Measurements from ENCODE around the gene TRDN. TPM values are rescaled to one million over a fixed set of nuclear protein-coding genes. Genes with fewer than 3 reads are reported as not detected.

The TRDN gene
- total RNA-seq, 1 donor from 2014 or later, result not detected

- no peaks in the 10 kb centered on the region for H3K36me3 ChIP-seq (ENCODE audit: control insufficient read depth, insufficient read depth, low read length)
- no peaks in the 10 kb centered on the region for H3K27me3 ChIP-seq (ENCODE audit: control insufficient read depth, insufficient read depth, low read length)
- no peak for TF ChIP-seq CTCF (IDR thresholded peaks at IDR 0.05; ENCODE audit: insufficient read depth, low read length, severe bottlenecking)
- DNase-seq (ENCODE audit: low read depth) (no peak), FAIRE-seq (no peak)
- H3K4me3 ChIP-seq (ENCODE audit: low read depth, low read length), result no peak overlapping the region
Observed at GRCh38 chr6:123448306-123448884, 188.4 kb downstream of the TRDN start.

GRCh38 chr6:123447315-123447937 is 189.3 kb downstream of the TRDN start:
- DNase-seq (ENCODE audit: low read depth) (no peak), FAIRE-seq (no peak)
- H3K27me3 ChIP-seq (ENCODE audit: control insufficient read depth, insufficient read depth, low read length), result no peaks in the 10 kb centered on the region
- TF ChIP-seq CTCF (IDR thresholded peaks at IDR 0.05; ENCODE audit: insufficient read depth, low read length, severe bottlenecking), result no peak
- no peak overlapping the region for H3K4me3 ChIP-seq (ENCODE audit: low read depth, low read length)
- H3K36me3 ChIP-seq (ENCODE audit: control insufficient read depth, insufficient read depth, low read length), result no peaks in the 10 kb centered on the region

- FAIRE-seq (no peak), DNase-seq (ENCODE audit: low read depth) (no peak)
- no peaks in the 10 kb centered on the region for H3K27me3 ChIP-seq (ENCODE audit: control insufficient read depth, insufficient read depth, low read length)
- no peak overlapping the region for H3K4me3 ChIP-seq (ENCODE audit: low read depth, low read length)
- H3K36me3 ChIP-seq (ENCODE audit: control insufficient read depth, insufficient read depth, low read length), result no peaks in the 10 kb centered on the region
- TF ChIP-seq CTCF (IDR thresholded peaks at IDR 0.05; ENCODE audit: insufficient read depth, low read length, severe bottlenecking), result no peak
Observed at GRCh38 chr6:123439371-123439770, 197.4 kb downstream of the TRDN start.

- Histone ChIP-seq H3K4me3 (ENCODE audit: low read depth, low read length) (no peak overlapping the region), H3K36me3 (ENCODE audit: control insufficient read depth, insufficient read depth, low read length) (no peaks in the 10 kb centered on the region), H3K27me3 (ENCODE audit: control insufficient read depth, insufficient read depth, low read length) (no peaks in the 10 kb centered on the region)
- TF ChIP-seq CTCF (IDR thresholded peaks at IDR 0.05; ENCODE audit: insufficient read depth, low read length, severe bottlenecking), result no peak
- no peak for DNase-seq (ENCODE audit: low read depth)
- FAIRE-seq, result no peak
Observed at GRCh38 chr6:123434186-123434585, 202.6 kb downstream of the TRDN start.

GRCh38 chr6:123430970-123431369 is 205.8 kb downstream of the TRDN start:
- FAIRE-seq (no peak), DNase-seq (ENCODE audit: low read depth) (no peak)
- no peak for TF ChIP-seq CTCF (IDR thresholded peaks at IDR 0.05; ENCODE audit: insufficient read depth, low read length, severe bottlenecking)
- Histone ChIP-seq H3K27me3 (ENCODE audit: control insufficient read depth, insufficient read depth, low read length) (no peaks in the 10 kb centered on the region), H3K4me3 (ENCODE audit: low read depth, low read length) (no peak overlapping the region), H3K36me3 (ENCODE audit: control insufficient read depth, insufficient read depth, low read length) (no peaks in the 10 kb centered on the region)

GRCh38 chr6:123427008-123427407 is 209.7 kb downstream of the TRDN start:
- DNase-seq (ENCODE audit: low read depth) (no peak), FAIRE-seq (no peak)
- H3K27me3 ChIP-seq (ENCODE audit: control insufficient read depth, insufficient read depth, low read length), result no peaks in the 10 kb centered on the region
- H3K4me3 ChIP-seq (ENCODE audit: low read depth, low read length), result no peak overlapping the region
- TF ChIP-seq CTCF (IDR thresholded peaks at IDR 0.05; ENCODE audit: insufficient read depth, low read length, severe bottlenecking), result no peak
- H3K36me3 ChIP-seq (ENCODE audit: control insufficient read depth, insufficient read depth, low read length), result no peaks in the 10 kb centered on the region
